HG02884 (cell line): Measurements from ENCODE around the gene SIK3.

Experiments
- ATAC-seq: cut with Tn5 transposase; IDR thresholded peaks from one replicate; pipeline ENCODE4 v1.9.1; 2021; ENCODE audit warnings: mild to moderate bottlenecking, moderate library complexity; ENCODE audit not compliant: unreplicated experiment

Gene SIK3

DNA sequence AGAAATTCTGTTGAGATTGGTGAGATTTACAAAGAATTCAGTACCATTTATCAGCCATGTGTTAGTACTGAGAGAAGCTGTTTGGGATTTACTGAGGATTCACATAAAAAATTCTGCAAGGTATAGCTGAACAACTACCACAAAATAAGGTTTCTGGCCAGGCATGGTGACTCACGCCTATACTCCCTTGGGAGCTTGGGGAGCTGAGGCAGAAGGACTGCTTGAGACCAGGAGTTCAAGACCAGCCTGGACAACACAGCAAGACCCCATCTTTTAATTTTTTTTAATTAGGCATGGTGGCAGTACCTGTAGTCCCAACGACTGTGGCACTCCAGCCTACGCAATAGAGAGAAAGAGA, 86.7 kb downstream of the SIK3 start:
- ATAC-seq: no peak

DNA sequence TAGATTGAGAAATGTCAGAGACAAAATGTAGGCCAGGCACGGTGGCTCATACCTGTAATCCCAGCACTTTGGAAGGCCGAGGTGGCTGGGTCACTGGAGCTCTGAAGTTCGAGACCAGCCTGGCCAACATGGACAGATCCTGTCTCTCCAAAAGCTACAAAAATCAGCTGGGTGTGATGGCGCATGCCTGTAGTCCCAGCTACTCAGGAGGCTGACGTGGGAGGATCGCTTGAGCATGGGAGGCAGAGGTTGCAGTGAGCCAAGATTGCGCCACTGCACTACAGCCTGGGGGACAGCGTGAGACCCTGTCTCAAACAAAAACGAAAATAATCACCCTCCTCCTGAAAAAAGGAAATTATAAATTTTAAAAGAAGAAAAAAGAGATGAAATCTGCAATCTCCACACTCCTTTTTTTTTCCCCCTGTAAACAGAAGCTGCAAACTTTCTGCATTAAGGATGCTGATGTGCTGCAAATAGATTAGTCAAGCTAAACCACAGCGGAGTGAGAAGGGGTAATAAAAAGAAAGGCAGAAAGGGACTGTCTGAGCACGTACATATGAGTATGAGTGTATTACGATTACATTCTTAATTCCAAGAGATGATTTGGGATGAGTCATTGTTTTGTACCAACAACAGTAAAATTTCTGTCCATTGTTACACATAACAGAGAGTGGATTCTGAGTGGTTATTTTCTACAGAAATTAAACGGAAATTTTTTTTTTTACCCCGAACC, 87.3 kb downstream of the SIK3 start:
- no peak for ATAC-seq

DNA sequence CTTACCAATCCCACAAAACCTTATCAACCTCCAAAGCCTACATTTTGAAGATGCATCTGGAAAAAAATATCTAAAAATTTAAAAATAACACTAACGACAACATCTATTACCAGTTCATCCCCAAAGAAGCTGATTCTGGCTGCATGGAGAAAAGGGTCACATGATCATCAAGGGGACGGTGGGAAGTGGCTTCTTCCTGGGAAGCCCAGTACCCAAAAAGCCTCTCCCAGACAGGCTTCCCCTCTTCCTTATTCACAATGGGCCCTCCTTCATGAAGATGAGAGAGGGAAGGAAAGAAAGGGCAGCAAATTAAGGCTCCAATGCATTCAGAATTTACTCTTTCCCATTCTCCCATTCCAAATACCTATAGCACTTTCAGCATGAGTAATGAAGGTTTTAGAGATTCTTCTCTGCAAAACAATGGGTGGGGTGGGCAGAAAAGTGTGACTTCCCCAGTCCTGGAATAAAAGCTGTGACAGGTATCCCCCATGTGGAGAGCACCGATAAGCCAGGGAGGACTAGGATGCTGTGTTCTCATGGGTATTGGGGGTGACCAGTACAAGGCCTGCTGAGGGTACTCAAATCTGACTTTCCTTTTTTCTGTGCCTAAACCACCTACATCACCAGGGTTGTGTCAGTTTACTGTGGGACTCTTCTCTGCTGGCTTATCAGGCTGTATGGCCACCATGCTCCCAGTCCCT, 88.2 kb downstream of the SIK3 start:
- ATAC-seq: no peak

DNA sequence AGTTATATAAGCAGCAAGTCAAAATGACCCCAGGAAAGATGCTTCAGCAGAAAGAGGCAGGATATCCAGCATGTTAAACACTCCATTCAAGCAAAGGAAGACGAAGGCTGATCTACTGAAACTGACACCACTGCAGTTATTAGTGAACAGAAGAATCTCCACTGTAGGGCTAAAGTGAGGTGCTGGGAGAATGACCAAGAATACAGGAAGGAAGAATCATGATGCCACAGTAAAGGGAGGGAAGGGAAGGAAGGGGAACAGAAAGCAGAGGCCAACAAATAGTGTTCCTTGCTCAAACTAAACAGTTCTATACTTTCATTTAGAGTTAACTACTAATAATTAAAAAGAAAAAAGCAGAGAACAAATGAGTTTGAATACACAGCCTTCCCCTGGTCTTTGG, 92.5 kb downstream of the SIK3 start:
- ATAC-seq: no peak

DNA sequence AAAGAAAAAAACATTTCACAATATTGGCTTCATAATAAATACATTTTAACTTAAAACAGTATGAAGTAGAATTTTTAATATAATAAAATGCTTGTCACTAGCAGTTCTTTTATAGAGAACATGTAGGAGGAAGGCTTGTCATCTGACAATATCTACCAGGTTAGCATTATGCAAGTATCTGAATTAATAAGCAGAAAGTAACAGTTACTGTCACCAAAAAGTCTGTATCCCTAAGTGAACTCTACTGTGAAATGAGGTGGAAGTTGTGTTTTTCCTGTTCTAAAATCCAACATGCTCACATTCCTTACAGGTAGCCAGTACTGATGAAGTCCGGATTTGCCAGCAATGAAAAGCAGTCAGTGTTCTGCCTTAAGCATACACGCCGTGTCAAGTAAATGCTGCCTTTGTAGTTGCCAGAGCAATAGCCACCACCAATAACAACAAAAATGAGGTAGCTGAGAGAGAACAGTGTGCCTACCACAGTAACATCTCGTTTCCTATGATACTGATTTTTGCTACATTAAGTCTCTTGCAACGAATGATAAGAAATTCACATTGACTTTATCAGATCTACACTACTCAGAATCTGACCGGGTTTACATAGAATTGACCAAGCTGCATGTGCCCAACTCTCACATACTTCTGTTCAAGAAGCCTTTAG, 95.5 kb downstream of the SIK3 start:
- no peak for ATAC-seq

DNA sequence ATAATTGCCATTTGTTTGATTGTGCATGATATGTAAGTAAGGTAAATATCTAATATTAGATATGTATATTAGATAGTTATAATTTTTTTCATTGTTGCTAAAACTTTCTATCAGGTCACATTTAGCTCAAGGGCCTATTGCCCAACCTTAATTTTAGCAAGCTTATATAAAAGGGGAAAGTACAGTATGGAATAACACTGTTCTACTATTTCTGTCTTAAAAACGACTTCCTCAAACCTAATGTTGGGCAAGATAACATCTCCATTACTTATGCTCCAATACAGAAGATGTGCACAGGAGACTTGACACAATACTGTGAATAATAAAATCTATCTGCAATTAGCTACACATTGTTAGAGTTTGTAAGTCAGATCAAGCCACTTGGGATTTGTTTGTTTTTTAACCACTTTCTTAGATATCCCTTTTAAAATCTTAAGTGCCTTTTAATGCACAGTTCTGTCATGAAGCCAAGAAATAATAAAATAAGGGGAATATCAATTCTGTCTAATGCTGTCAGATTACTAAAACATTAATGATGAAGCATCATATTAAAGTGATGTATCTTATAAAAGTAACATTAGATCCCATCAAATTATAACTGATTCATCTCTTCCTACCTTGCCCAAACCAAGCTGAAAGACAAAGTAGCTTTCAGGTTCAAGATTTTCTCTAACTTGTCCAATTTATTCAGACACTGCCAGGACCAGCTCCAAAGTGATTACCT, 98.1 kb downstream of the SIK3 start:
- no peak for ATAC-seq

DNA sequence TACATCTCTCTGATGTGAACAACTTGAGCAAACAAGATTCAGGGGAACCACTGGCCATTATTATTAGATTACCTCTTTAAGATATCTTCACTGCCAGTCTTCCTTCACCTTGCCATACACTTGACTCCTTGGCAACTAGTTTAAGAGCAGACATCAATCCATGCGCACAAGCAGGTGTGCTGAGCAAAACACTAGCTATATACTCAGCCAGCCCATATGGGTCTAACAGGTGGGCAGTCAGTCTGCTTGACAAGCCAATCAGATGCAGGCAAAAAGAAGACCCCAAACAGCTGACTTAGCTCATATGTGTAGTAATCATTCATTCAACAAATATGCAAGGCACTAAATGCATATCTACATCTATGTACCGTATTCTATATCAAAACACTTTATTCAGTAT, 101.2 kb downstream of the SIK3 start:
- ATAC-seq: no peak

DNA sequence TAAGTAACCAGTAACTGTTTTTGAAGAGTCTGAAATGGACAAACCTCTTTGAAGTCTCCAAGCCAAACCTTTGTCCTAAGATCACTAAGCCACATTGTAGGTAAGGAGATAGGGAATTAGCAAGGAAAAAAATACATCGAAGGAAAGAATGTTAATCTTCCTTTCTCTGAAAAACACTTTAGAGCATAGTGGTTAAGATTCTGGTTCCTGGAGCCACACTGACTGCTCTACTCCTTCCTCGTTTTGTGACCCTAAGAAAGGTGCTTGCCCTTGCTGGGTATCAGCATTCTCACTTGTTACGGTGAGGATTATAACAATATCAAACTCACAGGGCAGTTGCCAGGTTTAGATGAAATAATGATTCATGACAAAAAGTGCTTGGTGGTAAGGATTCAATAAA, 104.0 kb downstream of the SIK3 start:
- no peak for ATAC-seq

DNA sequence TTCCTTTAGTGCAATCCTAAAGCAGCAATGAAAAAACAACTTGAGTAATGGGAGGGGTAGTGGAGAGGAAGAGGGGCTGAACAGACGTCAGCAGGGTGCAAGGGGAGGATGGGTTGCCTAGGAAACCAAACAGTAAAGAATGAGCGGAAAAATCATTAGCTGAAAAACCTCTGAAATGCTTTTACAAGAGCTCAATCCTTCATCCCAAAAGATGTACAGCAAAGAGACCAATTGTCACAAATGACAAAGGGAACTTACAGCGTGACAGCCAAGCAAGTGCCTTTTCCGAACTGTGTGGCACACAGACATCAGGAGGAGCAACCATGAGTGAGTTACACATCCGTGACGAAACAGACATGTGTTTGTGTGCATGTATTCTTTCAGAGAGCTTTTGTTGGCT, 104.6 kb downstream of the SIK3 start:
- ATAC-seq: no peak

DNA sequence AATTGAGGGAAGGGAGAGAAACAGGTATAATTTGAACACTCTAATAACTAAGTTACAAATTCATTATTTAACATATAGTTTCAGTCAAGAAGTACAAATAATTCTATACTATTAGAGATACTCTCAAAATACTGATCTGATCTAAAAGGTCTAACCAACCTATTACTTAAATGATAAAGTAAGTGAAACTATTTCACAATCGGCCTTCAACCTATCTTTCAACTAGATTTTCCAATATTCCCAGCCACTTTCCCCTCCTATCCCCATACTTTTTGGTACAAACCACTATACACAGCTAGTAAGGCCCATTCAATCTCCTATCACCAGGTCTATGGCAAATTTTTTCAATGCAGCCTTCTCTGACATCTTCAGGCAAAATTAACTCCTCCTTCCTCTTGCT, 106.7 kb downstream of the SIK3 start:
- ATAC-seq: no peak

DNA sequence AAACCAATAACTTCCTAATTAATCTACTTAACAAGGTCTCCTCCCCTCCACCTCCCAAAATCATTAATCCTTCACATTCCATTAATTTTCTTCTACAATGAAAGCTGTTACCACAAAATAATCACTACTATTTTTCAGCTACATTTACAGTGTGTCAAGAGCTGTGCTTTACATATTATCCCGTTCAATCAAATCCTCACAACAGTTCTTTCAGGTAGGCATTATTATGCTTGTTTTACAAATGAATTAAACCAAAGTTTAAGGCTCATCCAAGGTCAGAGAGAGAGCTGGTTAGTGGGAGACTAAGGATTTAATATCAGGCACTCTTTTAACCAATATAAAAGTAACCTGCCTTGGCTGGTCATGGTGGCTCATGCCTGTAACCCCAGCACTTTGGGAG, 107.4 kb downstream of the SIK3 start:
- ATAC-seq: no peak

DNA sequence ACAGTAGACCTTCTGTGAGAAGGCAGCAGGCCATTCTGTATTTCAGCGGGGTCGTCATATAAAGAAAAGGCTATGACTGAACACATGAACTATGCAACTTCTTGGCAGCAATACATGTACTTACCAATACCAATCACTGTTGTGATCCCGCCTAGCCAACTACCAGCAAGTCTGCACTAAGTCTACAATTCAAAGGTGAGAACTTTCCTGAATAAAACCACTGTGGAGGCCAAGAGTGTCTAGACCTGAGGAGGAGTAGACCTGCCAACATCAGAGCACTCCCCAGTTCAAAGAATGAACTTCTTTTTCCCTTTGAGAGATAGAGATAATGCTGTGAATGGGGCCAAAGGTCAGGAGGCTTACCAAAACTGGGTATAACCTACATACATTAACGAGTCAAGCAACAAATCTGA, 108.2 kb downstream of the SIK3 start:
- no peak for ATAC-seq

DNA sequence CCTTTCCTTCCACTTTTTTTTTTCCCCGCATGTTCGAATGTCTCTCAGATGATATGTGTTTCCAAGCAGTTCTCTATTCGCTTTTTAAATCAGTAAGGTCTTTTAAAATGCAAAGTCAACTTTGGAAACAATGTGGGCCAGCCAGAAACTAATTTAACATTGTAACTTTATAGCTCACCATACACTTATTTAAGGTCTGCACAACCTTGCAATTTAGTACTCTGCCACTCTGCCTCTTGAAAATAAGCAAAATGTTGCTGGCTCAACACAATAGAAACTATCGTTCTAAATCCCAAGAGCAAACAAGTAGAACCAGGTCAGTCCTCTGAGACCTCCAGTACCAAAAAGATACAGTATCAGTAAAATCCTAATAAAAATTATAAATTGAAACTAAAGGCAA, 109.0 kb downstream of the SIK3 start:
- no peak for ATAC-seq

DNA sequence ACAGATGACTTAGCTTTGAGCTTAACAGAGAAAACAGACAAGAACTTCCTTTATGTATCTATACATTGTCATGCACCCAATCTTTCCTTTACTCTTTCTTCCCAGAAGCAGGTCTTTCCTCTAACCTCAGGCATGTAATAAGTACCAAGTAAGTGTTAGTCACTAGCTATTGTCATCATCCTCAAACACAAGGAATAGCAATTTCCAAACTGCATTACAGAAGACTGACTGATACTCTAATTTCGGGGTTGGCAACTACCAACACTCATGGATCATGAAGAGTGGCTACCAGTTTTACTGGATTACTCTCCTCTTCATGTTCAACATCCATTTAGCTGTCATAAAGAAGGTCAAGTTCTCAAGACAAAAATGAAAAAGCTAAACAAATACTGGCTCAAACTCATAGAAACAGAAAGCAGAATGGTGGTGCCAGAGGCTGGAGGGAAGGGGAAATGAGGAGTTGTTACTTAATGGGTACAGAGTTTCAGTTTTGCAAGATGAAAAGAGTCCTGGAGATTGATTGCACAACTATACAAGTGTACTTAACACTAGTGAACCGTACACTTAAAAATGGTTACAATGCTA, 111.6 kb downstream of the SIK3 start:
- peak; percentile 59 for ATAC-seq

DNA sequence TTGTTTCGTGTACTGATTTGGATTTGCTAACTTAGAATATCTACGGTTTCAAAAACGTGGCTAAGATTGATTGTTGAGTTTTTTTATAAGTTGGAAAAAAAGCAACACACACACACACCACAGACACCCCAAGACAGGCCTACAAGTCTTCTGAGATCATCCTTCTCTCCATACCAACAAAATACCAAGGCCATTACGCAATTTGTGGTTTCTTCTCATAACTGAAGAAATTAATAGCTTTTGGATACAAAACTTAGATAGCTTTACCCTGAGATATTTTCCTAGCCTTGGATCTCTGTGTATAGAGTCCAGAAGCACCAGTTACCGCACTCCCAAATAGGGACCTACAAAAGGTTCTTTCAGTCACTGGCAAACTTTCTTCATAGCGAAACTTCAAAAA, 113.6 kb downstream of the SIK3 start:
- no peak for ATAC-seq

DNA sequence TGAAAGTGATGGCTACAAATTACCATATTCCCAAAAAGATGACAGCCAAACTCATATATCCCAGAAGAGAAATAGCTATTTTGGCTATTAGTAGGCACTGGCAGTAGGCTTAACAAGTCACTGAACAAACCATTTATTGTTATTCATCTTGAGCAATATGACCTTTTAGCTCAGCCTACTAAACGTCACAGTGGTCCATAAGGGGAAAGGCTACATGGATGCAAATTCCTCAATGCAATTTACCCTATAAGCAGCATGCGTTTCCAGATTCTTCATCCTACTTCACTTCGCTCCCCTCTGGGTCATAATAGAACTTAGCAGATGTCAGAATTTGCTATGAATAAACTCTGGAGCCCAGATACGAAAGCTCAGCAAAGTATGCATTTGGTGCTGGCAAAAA, 114.0 kb downstream of the SIK3 start:
- ATAC-seq: no peak

DNA sequence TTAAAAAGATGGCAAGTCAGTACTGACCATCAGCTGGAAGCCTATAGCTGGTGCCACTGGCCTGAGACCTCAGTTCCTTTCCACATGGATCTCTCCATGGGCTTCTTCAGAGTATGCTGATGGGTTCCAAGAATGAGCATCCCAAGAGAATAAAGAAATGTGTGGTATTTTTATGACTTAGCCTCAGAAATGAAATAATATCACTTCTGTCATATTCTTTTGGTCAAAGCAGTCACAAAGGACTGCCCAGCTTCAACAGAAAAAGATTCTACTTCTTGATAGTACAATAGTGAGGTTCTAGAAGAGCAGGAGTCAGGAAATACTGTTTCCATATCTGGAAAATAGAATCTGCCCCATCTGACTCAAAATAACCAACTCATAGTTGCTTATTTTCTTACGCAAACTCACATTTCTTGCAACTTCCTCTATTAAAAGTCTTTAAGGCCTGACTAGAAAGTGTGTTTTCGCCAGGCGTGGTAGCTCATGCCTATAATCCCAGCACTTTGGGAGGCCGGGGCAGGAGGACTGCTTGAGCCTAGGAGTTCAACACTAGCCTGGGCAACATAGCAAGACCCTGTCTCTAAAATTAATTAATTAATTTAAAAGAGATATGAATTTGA, 116.9 kb downstream of the SIK3 start:
- no peak for ATAC-seq

DNA sequence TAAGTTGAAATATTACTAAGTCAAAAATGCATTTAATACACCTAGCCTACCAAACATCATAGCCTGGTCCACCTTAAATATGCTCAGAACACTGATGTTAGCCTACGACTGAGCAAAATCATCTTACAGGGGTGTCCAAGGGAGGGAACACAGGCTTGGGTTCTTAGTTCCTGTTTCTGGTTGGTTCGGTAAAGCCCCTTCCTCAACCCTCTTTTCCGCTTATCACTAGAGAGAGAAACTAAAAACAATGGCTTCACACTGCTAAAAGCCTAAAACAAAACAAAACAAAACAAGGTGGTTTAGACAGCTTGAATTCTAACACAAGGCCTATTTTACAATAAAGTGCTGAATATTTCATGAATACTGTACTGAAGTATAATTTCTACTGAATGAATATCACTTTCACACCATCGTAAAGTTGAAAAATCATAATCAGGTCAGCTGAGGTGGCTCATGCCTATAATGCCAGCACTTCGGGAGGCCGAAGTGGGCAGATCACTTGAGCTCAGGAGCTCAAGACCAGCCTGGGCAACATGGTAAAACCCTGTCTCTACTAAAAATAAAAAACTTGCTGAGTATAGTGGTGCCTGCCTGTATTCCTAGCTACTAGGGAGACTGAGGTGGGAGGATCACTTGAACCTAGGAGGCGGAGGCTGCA, 118.0 kb downstream of the SIK3 start:
- ATAC-seq: peak; percentile 89

DNA sequence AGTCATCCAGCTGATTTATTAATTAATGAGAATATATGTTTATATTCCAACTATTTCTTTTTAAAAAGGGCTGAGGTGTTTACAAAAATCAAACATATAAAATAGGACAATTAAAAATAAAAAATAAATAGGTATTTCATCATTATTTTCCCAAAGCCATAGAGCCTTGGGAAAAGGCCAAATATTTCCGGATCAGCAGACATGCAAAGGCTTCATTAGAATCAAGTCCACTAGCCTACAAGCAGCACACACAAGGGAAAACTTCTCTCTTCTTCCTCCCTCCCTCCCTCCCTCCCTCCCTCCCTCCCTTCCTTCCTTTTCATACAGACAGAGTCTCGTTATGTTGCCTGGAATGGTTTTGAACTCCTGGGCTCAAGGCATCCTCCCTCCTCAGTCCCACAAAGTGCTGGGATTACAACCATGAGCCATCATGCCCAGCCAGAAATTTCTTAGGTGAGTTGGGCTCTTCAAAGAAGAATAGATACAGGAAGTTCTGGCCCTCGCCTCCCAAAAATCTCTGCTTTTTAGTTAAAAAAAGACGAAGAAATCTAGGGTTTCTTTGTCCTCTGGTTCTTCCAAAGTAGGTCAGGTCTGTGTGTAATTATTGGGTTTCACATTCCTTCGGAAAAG, 121.2 kb downstream of the SIK3 start:
- no peak for ATAC-seq

DNA sequence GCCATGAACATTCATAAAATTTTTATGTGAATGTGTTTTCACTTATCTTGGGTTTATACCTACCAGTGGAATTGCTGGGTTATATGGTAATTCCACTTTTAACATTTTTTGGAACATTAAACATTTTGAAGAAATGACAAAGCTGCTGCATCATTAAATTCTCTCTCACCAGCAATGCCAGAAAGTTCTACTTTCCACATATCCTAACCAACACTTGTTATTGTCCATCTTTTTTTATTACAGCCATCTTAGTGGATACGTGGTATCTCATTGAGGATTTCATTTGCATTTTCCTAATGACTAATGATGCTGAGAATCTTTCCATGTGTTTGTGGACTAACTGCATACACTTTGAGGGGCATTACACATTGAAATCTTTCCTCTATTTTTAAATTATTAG, 122.6 kb downstream of the SIK3 start:
- ATAC-seq: no peak
